Neural crest cell (in vitro differentiated cells): ENCODE data around the gene ASH1L. TPM values are rescaled to one million over a fixed set of nuclear protein-coding genes. Genes with fewer than 3 reads are reported as not detected.
"Not testable (repeated sequence)": the region's sequence is repeated elsewhere in the genome, so short reads cannot be mapped to it uniquely, and the experiment has no call there.

Experiments used
- DNase-seq: peaks from one replicate; pipeline ENCODE4 v3.0.0; 2021; ENCODE audit warnings: low read depth, mixed read lengths, low spot score
- H3K27ac Mint-ChIP-seq: one replicate; pipeline ENCODE4 v1.8.0; 2021; ENCODE audit warnings: mild to moderate bottlenecking, mixed read lengths; ENCODE audit not compliant: unreplicated experiment
- H3K27me3 Mint-ChIP-seq: 2 replicates; pipeline ENCODE4 v1.8.0; 2021; ENCODE audit warnings: low read depth, mild to moderate bottlenecking, mixed read lengths
- H3K36me3 Mint-ChIP-seq: 2 replicates; pipeline ENCODE4 v1.8.0; 2021; ENCODE audit warnings: low read depth, mild to moderate bottlenecking, mixed read lengths
- H3K4me1 Mint-ChIP-seq: 2 replicates; pipeline ENCODE4 v1.8.0; 2021; ENCODE audit warnings: mixed read lengths
- H3K4me3 Mint-ChIP-seq: one replicate; pipeline ENCODE4 v1.8.0; 2021; ENCODE audit warnings: mild to moderate bottlenecking, mixed read lengths
- H3K9me3 Mint-ChIP-seq: 2 replicates; pipeline ENCODE4 v1.8.0; 2021; ENCODE audit warnings: mixed read lengths
- CTCF ChIP-seq: fragments of 200-600 bp; sonication (generic); conservative IDR thresholded peaks from 2 replicates; pipeline ENCODE4 v1.5.0; 2021; ENCODE audit warnings: antibody characterized with exemption, mild to moderate bottlenecking
- total RNA-seq: library from RNA; stranded (reverse); gene quantifications from 2 replicates; pipeline ENCODE4 v1.2.1, GENCODE V29; 2021

Gene ASH1L
- total RNA-seq, 1 donor from 2014 or later = 35.4 TPM

GRCh38 chr1:155424091-155424490 is 138.5 kb downstream of the ASH1L start:
- no peak overlapping the region for H3K4me3 Mint-ChIP-seq
- no peaks in the 10 kb centered on the region for H3K27me3 Mint-ChIP-seq
- DNase-seq = no peak
- peaks cover 8% of the 10 kb centered on the region for H3K36me3 Mint-ChIP-seq
- H3K27ac Mint-ChIP-seq = no peak overlapping the region
- H3K4me1 Mint-ChIP-seq = no peaks in the 10 kb centered on the region
- TF ChIP-seq CTCF = no peak
- H3K9me3 Mint-ChIP-seq = no peaks in the 10 kb centered on the region

GRCh38 chr1:155420788-155421187 is 141.8 kb downstream of the ASH1L start:
- no peak for TF ChIP-seq CTCF
- no peaks in the 10 kb centered on the region for H3K9me3 Mint-ChIP-seq
- H3K27ac Mint-ChIP-seq = no peak overlapping the region
- H3K36me3 Mint-ChIP-seq = peaks cover 8% of the 10 kb centered on the region
- DNase-seq = no peak
- no peak overlapping the region for H3K4me3 Mint-ChIP-seq
- no peaks in the 10 kb centered on the region for H3K27me3 Mint-ChIP-seq
- no peaks in the 10 kb centered on the region for H3K4me1 Mint-ChIP-seq

- not testable (repeated sequence) for H3K27me3 Mint-ChIP-seq, DNase-seq, H3K36me3 Mint-ChIP-seq, H3K4me3 Mint-ChIP-seq, H3K9me3 Mint-ChIP-seq, H3K4me1 Mint-ChIP-seq, H3K27ac Mint-ChIP-seq
Observed at GRCh38 chr1:155411840-155412239, 150.8 kb downstream of the ASH1L start.

- Mint-ChIP-seq H3K27ac (no peak overlapping the region), H3K4me3 (no peak overlapping the region), H3K9me3 (no peaks in the 10 kb centered on the region), H3K27me3 (no peaks in the 10 kb centered on the region), H3K4me1 (no peaks in the 10 kb centered on the region), H3K36me3 (peaks cover 9% of the 10 kb centered on the region)
- TF ChIP-seq CTCF = no peak
- DNase-seq = no peak
Observed at GRCh38 chr1:155410931-155411330, 151.7 kb downstream of the ASH1L start.

GRCh38 chr1:155396874-155397476 is 165.6 kb downstream of the ASH1L start:
- no peak for TF ChIP-seq CTCF
- no peak for DNase-seq
- H3K36me3 Mint-ChIP-seq = peaks cover 14% of the 10 kb centered on the region
- H3K27ac Mint-ChIP-seq = no peak overlapping the region
- H3K27me3 Mint-ChIP-seq = no peaks in the 10 kb centered on the region
- H3K9me3 Mint-ChIP-seq = no peaks in the 10 kb centered on the region
- peaks cover 3% of the 10 kb centered on the region for H3K4me1 Mint-ChIP-seq
- H3K4me3 Mint-ChIP-seq = no peak overlapping the region

GRCh38 chr1:155392898-155393411 is 169.6 kb downstream of the ASH1L start:
- no peak overlapping the region for H3K4me3 Mint-ChIP-seq
- no peak for TF ChIP-seq CTCF
- H3K9me3 Mint-ChIP-seq = no peaks in the 10 kb centered on the region
- H3K27me3 Mint-ChIP-seq = no peaks in the 10 kb centered on the region
- peaks cover 3% of the 10 kb centered on the region for H3K4me1 Mint-ChIP-seq
- DNase-seq = no peak
- H3K36me3 Mint-ChIP-seq = peaks cover 29% of the 10 kb centered on the region
- no peak overlapping the region for H3K27ac Mint-ChIP-seq
